Upper lobe of right lung (tissue), 1 donor: ENCODE results near the gene SERPINE1. TPM values are rescaled to one million over a fixed set of nuclear protein-coding genes. Genes with fewer than 3 reads are reported as not detected.
A peak's percentile ranks its signal among the peaks of the same experiment; 100 is the strongest.

Experiments
- ATAC-seq: fragments of 200-7000 bp; cut with Tn5 transposase; one replicate; pipeline ENCODE4 v1.9.1; 2020; ENCODE audit warnings: mild to moderate bottlenecking, moderate library complexity
- DNase-seq: peaks from one replicate; pipeline ENCODE4 v3.0.0-alpha.2; 2020
- H3K27ac ChIP-seq: fragments of 200-600 bp; one replicate; pipeline ENCODE4 v1.8.0; 2022
- H3K27me3 ChIP-seq: fragments of 200-600 bp; one replicate; pipeline ENCODE4 v1.8.0; 2022; ENCODE audit warnings: mild to moderate bottlenecking
- H3K36me3 ChIP-seq: fragments of 200-600 bp; one replicate; pipeline ENCODE4 v1.8.0; 2022
- H3K4me1 ChIP-seq: fragments of 200-600 bp; one replicate; pipeline ENCODE4 v1.8.0; 2022
- H3K4me3 ChIP-seq: fragments of 200-600 bp; one replicate; pipeline ENCODE4 v1.8.0; 2022; ENCODE audit warnings: mild to moderate bottlenecking
- H3K9me3 ChIP-seq: fragments of 200-600 bp; one replicate; pipeline ENCODE4 v1.8.0; 2022
- intact Hi-C: fragments of 100-400 bp; cut with DNase I; formaldehyde crosslinking; loops from one replicate; pipeline ENCODE4 v1.11.0; 2022
- total RNA-seq: library from RNA; stranded (reverse); fragmentation: NEBNext Ultra II Directional; extraction: Animal tissue kit (Norgen Biotek cat#: 25700); gene quantifications from one replicate; pipeline ENCODE4 v1.2.1, GENCODE V29; 2021
- TF ChIP-seq, protein P1 (sequence below): fragments of 200-600 bp; IDR thresholded peaks from one replicate; pipeline ENCODE4 v1.8.0; 2022; ENCODE audit warnings: antibody characterized with exemption
- donor health status: DM: no; HTN: yes; CAD: no; lungs with severe emphysema.

The SERPINE1 gene
- total RNA-seq, 1 donor from 2014 or later, result 13.7 TPM

DNA sequence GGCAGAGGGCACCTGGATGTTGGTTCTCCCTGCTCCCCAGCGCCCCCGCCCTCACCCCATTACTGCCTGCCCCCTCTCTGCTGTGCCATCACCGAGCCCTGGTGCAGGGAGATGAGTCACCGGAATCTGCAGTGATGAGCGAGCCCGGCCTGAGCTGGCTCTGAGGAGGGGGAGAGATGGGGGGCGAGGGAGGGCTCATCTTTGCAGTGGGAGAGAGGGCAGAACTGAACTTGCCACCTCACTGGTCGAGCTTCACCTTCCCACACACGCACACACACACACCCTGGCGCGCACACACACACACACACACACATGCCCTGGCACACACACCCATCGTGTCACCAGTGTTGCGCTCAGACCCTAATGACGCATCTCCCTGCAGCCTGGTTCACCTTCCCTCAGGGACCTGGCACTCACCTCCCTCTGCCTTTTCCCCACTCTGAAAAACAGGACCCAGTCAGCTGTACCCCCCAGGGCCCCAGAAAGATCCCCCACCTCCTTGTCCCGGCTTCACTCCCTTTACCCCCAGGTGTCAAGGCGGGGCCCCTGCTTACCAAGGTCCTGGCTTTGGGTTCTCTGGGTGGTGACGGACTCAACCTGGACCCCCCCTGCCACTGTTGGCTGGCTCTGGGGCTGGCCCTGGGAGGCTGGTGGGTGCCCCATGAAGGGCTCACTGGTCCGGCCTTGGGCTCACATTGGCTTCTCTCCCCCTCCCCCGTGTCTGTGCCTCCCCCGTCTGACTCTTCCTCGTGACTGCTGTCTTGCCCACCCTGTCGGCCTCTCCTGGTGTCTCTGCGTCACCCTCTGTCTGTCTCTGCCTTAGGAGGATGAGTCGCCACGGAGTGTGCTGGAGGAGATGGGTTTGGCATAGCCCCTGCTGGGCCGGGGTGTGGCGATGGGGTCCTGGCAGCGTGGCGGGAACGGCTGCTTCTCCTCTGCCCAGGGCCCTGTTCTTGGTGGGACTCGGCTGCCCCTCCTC, 33.1 kb downstream of the SERPINE1 start:
- intact Hi-C loops, result no loop called here
- ATAC-seq (no peak), DNase-seq (no peak)
- TF ChIP-seq, protein P1, sequence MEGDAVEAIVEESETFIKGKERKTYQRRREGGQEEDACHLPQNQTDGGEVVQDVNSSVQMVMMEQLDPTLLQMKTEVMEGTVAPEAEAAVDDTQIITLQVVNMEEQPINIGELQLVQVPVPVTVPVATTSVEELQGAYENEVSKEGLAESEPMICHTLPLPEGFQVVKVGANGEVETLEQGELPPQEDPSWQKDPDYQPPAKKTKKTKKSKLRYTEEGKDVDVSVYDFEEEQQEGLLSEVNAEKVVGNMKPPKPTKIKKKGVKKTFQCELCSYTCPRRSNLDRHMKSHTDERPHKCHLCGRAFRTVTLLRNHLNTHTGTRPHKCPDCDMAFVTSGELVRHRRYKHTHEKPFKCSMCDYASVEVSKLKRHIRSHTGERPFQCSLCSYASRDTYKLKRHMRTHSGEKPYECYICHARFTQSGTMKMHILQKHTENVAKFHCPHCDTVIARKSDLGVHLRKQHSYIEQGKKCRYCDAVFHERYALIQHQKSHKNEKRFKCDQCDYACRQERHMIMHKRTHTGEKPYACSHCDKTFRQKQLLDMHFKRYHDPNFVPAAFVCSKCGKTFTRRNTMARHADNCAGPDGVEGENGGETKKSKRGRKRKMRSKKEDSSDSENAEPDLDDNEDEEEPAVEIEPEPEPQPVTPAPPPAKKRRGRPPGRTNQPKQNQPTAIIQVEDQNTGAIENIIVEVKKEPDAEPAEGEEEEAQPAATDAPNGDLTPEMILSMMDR, result no peak
- no peak overlapping the region for H3K4me3 ChIP-seq
- no peaks in the 10 kb centered on the region for H3K9me3 ChIP-seq
- peaks cover 27% of the 10 kb centered on the region for H3K4me1 ChIP-seq
- H3K36me3 ChIP-seq, result peaks cover 15% of the 10 kb centered on the region
- H3K27ac ChIP-seq, result no peak overlapping the region
- peaks cover 23% of the 10 kb centered on the region for H3K27me3 ChIP-seq

DNA sequence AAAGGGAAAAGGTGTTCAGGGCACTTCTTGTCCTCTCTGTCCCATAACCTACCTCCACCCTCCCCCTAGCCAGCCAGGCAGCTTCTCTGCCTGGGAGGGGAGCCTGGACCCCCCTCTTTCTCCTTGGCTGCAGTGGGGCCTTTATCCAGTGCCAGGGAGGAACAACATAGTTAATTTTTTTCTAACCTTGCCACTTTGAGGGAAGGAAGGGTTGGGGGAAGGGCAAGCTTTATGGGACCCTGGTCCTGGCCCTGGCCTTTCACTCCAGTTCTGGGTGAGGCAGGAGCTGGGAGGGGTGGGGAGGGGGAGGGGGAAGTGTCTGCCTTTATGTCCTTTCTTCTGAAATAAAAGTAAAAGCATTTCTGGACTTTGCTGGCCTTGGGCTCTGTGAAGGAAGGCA, 34.0 kb downstream of the SERPINE1 start:
- Histone ChIP-seq H3K36me3 (peaks cover 15% of the 10 kb centered on the region), H3K4me1 (peaks cover 28% of the 10 kb centered on the region), H3K4me3 (no peak overlapping the region), H3K27me3 (peaks cover 32% of the 10 kb centered on the region), H3K27ac (no peak overlapping the region), H3K9me3 (no peaks in the 10 kb centered on the region)
- intact Hi-C loops, result no loop called here
- ATAC-seq (no peak), DNase-seq (no peak)
- TF ChIP-seq, protein P1, result no peak

DNA sequence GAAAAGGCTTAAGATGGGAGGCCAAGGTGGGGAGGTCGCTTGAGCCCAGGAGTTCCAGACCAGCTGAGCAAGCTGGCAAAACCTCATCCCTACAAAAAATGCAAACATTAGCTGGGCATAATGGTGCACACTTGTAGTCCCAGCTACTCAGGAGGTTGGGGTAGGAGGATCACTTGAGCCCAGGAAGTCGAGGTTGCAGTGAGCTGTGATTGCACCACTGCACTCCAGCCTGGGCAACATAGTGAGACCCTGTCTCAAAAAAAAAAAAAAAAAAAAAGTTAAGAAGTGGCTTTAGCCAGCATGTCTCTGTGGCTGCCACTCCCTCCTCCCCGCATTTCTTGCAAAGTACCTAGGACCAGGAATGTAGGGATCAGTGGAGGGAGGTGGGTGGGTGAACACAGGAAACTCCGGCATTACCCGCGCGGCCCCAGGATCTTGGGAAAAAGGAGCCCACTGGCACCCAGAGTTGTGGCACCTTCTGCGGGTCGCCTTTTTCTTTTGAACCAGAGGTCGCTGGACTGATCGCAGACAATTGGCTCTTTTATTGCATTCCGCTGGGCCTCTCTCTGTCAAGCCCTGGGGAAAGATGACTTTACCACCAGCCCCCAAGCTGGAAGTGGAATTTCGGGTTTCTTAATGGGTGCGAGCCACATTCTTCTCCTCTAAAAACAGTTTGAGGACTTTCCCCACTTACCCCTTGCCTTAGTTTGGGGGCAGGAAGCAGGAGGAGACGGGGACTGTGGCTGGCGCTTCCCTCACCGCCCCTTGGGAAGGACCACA, 35.0 kb downstream of the SERPINE1 start:
- Histone ChIP-seq H3K36me3 (peaks cover 15% of the 10 kb centered on the region), H3K4me3 (no peak overlapping the region), H3K27ac (no peak overlapping the region), H3K27me3 (peaks cover 40% of the 10 kb centered on the region), H3K9me3 (no peaks in the 10 kb centered on the region), H3K4me1 (peaks cover 30% of the 10 kb centered on the region)
- TF ChIP-seq, protein P1, result no peak
- ATAC-seq, result no peak
- no peak for DNase-seq
- intact Hi-C loops, result no loop called here

DNA sequence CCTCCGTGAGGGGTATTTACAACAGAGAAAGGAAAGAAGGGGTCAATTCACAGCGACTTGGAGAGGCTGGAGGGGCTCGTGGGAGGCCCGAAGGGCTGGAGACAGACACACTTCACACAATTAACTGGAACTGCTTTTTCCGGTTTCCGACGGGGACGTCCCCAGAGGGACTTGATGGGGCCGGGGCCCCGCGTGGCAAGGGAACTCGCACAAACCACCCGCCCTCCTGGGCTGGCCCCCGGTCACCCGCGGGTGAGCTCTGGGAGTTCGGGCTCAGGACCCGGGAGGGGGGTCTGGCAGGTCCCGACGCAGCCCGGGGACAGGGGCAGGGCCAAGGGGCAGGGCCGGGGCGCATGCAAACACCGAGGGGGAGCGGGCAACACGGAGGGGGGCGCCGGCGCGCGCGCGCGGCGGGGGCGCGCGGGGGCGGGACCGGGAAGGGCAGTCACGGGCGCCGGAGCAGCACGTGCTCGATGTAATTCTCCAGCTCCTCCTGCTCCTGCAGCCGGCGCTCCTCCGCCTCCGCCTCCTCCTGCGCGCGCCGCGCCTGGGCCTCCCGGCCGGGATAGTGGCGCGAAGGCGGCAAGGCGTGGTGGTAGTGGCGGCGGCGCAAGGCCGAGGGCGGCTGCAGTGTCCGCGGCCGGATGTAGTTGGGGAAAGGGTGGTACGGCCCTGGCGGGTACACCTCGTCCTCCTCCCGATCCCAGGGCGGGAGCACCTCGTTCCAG, 35.8 kb downstream of the SERPINE1 start:
- intact Hi-C loops, result no loop called here
- DNase-seq, result peak; percentile 74

More for the DNA sequence above, 35.8 kb downstream of the SERPINE1 start:
- Histone ChIP-seq H3K4me3 (peak overlapping the region; percentile 29), H3K9me3 (no peaks in the 10 kb centered on the region), H3K4me1 (peaks cover 30% of the 10 kb centered on the region), H3K27me3 (peaks cover 48% of the 10 kb centered on the region), H3K36me3 (peaks cover 15% of the 10 kb centered on the region), H3K27ac (no peak overlapping the region)
- peak; percentile 45 for ATAC-seq
- TF ChIP-seq, protein P1, result no peak
